IMR-90 (cell line): ENCODE data around the gene CASP9. TPM values are rescaled to one million over a fixed set of nuclear protein-coding genes. Genes with fewer than 3 reads are reported as not detected.
"Not testable (repeated sequence)": the region's sequence is repeated elsewhere in the genome, so short reads cannot be mapped to it uniquely, and the experiment has no call there.

Source experiments
- ATAC-seq: fragments of 200-7000 bp; cut with Tn5 transposase; 2 replicates; pipeline ENCODE4 v1.9.1; 2020; ENCODE audit warnings: low read depth, mild to moderate bottlenecking, moderate library complexity
- BruUV-seq: library from RNA; stranded (reverse); fragments of 400-500 nt; replicated peaks from 2 replicates; lab custom pipeline; 2021; lab: Mats Ljungman, UMichigan
- CTCF ChIA-PET: fragments of 300-600 bp; formaldehyde crosslinking; extraction: SDS; loops from one replicate; lab custom pipeline; 2021; ENCODE audit warnings: antibody characterized with exemption; lab: Yijun Ruan, JAX
- POLR2A ChIA-PET: fragments of 300-600 bp; sonication (Branson Sonifier 250); formaldehyde crosslinking; loops from one replicate; lab custom pipeline; 2022; ENCODE audit warnings: antibody characterized with exemption; ENCODE audit not compliant: unreplicated experiment; lab: Charles Lee
- DNase-seq: peaks from one replicate; pipeline ENCODE4 v3.0.0; 2013
- H2AFZ ChIP-seq: replicated peaks from 2 replicates; pipeline ENCODE3; 2013; ENCODE audit warnings: low read length, mild to moderate bottlenecking; ENCODE audit not compliant: poor library complexity
- H2AK5ac ChIP-seq: 2 replicates; pipeline ENCODE4 v1.6.1; 2013; ENCODE audit warnings: low read depth, low read length, inconsistent platforms
- H2AK9ac ChIP-seq: replicated peaks from 2 replicates; pipeline ENCODE3; 2013; ENCODE audit warnings: mild to moderate bottlenecking, low read depth, low read length, moderate library complexity; ENCODE audit not compliant: poor library complexity
- H2BK120ac ChIP-seq: 2 replicates; pipeline ENCODE4 v1.6.1; 2013; ENCODE audit warnings: low read depth, low read length, inconsistent platforms
- H2BK15ac ChIP-seq: 3 replicates; pipeline ENCODE4 v1.6.1; 2013; ENCODE audit warnings: low read depth, low read length, inconsistent platforms
- H2BK20ac ChIP-seq: 2 replicates; pipeline ENCODE4 v1.6.1; 2013; ENCODE audit warnings: low read depth, mild to moderate bottlenecking, inconsistent platforms, low read length, moderate library complexity
- H2BK5ac ChIP-seq: 2 replicates; pipeline ENCODE4 v1.6.1; 2013; ENCODE audit warnings: mild to moderate bottlenecking, low read depth, low read length, inconsistent platforms; ENCODE audit not compliant: poor library complexity, severe bottlenecking
- H3K14ac ChIP-seq: replicated peaks from 2 replicates; pipeline ENCODE4 v1.6.1; 2013; ENCODE audit warnings: low read depth, low read length, inconsistent platforms
- H3K18ac ChIP-seq: 2 replicates; pipeline ENCODE4 v1.6.1; 2013; ENCODE audit warnings: low read depth, low read length, control low read depth
- H3K23ac ChIP-seq: 2 replicates; pipeline ENCODE4 v1.6.1; 2013; ENCODE audit warnings: low read depth, low read length, inconsistent platforms
- H3K27ac ChIP-seq: 2 replicates; pipeline ENCODE4 v1.5.1; 2013; ENCODE audit warnings: mild to moderate bottlenecking, control low read depth, low read length; ENCODE audit not compliant: insufficient read depth
- H3K27me3 ChIP-seq: 2 replicates; pipeline ENCODE4 v1.6.1; 2013; ENCODE audit warnings: low read length; ENCODE audit not compliant: control insufficient read depth, insufficient read depth
- H3K36me3 ChIP-seq: 2 replicates; pipeline ENCODE4 v1.6.1; 2013; ENCODE audit warnings: low read length, mixed read lengths; ENCODE audit not compliant: control insufficient read depth, insufficient read depth
- H3K4ac ChIP-seq: 2 replicates; pipeline ENCODE4 v1.6.1; 2013; ENCODE audit warnings: low read depth, low read length, inconsistent platforms
- H3K4me1 ChIP-seq: 2 replicates; pipeline ENCODE4 v1.6.1; 2013; ENCODE audit warnings: low read length, mixed read lengths; ENCODE audit not compliant: control insufficient read depth, insufficient read depth
- H3K4me2 ChIP-seq: 2 replicates; pipeline ENCODE4 v1.6.1; 2013; ENCODE audit warnings: low read depth, mild to moderate bottlenecking, control low read depth, low read length, moderate library complexity
- H3K4me3 ChIP-seq: 2 replicates; pipeline ENCODE4 v1.5.1; 2013; ENCODE audit warnings: low read depth, mild to moderate bottlenecking, control low read depth, low read length, moderate library complexity; ENCODE audit not compliant: insufficient read depth
- H3K56ac ChIP-seq: 2 replicates; pipeline ENCODE4 v1.6.1; 2013; ENCODE audit warnings: low read length, inconsistent platforms; ENCODE audit not compliant: insufficient read depth; ENCODE audit errors: extremely low read depth
- H3K79me1 ChIP-seq, 2 experiments: 2 replicates each; pipeline ENCODE4 v1.6.1; 2013; ENCODE audit warnings: low read length in 2 of 2, inconsistent platforms in 1 of 2, low read depth in 1 of 2
- H3K9ac ChIP-seq: 2 replicates; pipeline ENCODE4 v1.6.1; 2013; ENCODE audit warnings: low read depth, low read length, control low read depth
- H3K9me1 ChIP-seq: 2 replicates; pipeline ENCODE4 v1.6.1; 2013; ENCODE audit warnings: low read length, inconsistent platforms; ENCODE audit not compliant: insufficient read depth
- H3K9me3 ChIP-seq: 2 replicates; pipeline ENCODE4 v1.6.1; 2013; ENCODE audit warnings: low read length; ENCODE audit not compliant: control insufficient read depth, insufficient read depth
- H4K20me1 ChIP-seq: 2 replicates; pipeline ENCODE4 v1.6.1; 2013; ENCODE audit warnings: low read length, inconsistent platforms; ENCODE audit not compliant: insufficient read depth
- H4K5ac ChIP-seq: 2 replicates; pipeline ENCODE4 v1.6.1; 2013; ENCODE audit warnings: mild to moderate bottlenecking, low read depth, low read length, control low read depth
- H4K8ac ChIP-seq, 2 experiments: 2 replicates each; pipeline ENCODE4 v1.6.1; 2013; ENCODE audit warnings: low read depth in 2 of 2, low read length in 2 of 2, control low read depth in 1 of 2, inconsistent platforms in 1 of 2
- H4K91ac ChIP-seq: 2 replicates; pipeline ENCODE4 v1.6.1; 2013; ENCODE audit warnings: low read depth, low read length, inconsistent platforms; ENCODE audit not compliant: insufficient read depth
- WGBS, 2 experiments: methylation state at CpG; one replicate each; pipeline versions ENCODE4 v1.1.5 to v1.1.7; 2013; ENCODE audit warnings: missing lambda C conversion rate in 2 of 2; ENCODE audit not compliant: insufficient read length in 1 of 2; ENCODE audit errors: extremely low coverage in 2 of 2; 5-methylcytosine and 5-hydroxymethylcytosine counted together
- dilution Hi-C: fragments of 300-500 bp; cut with HindIII; formaldehyde crosslinking; loops from one replicate; pipeline ENCODE4 v1.14.3; 2018; ENCODE audit warnings: low sequenced_read_pairs; ENCODE audit not compliant: unreplicated experiment
- in situ Hi-C: fragments of 300-500 bp; cut with MboI; formaldehyde crosslinking; loops from 3 replicates; pipeline ENCODE4 v1.14.3; 2019; ENCODE audit warnings: low sequenced_read_pairs, inconsistent platforms, mixed read lengths
- intact Hi-C: fragments of 100-400 bp; cut with micrococcal nuclease; formaldehyde crosslinking; loops from 2 replicates; pipeline ENCODE4 v1.10.0; 2022
- polyA plus RNA-seq, 3 experiments: library from polyadenylated mRNA; depleted of rRNA; stranded (reverse); fragments of >200 nt; gene quantifications; 2 replicates each; pipeline ENCODE4 v1.2.3, GENCODE V29; 2012; ENCODE audit warnings: low replicate concordance in 1 of 3
- total RNA-seq: library from RNA; depleted of rRNA; stranded (reverse); fragments of >200 nt; gene quantifications from 2 replicates; pipeline ENCODE4 v1.2.3, GENCODE V29; 2012

The CASP9 gene
- total and polyA plus RNA-seq, 2 of the 4 experiments (the other 2 are of a cell fraction), result 7.0 to 8.3 TPM

DNA sequence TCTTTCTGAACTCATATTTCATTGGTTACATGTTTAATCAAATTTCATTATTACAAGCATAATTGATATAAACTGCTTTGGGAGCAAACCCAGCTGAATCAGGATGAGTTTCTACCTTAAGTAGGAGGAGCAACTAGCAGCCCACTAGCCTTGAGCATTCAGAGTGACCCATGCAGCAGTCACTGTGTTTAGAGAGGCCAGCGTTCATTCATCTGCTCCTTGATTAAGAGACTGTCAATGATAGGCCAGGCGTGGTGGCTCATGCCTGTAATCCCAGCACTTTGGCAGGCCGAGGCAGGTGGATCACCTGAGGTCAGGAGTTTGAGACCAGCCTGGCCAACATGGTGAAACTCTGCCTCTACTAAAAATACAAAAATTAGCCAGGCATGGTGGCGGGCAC lies 65.6 kb downstream of the CASP9 start:
- intact Hi-C loops, H4K91ac ChIP-seq, H3K56ac ChIP-seq, H3K4me3 ChIP-seq, H3K9me1 ChIP-seq, H4K20me1 ChIP-seq, CTCF ChIA-PET, DNase-seq, H3K27ac ChIP-seq, H3K4me1 ChIP-seq, H2AK9ac ChIP-seq, H3K9me3 ChIP-seq, H3K14ac ChIP-seq, dilution Hi-C loops, H3K4ac ChIP-seq, H2BK5ac ChIP-seq, H3K79me1 ChIP-seq, H4K8ac ChIP-seq, H3K23ac ChIP-seq, H3K4me2 ChIP-seq, H2BK120ac ChIP-seq, H3K27me3 ChIP-seq, H2BK20ac ChIP-seq, ATAC-seq, H3K36me3 ChIP-seq, H4K5ac ChIP-seq, BruUV-seq, H2BK15ac ChIP-seq, in situ Hi-C loops, H2AFZ ChIP-seq, H3K18ac ChIP-seq, H2AK5ac ChIP-seq, POLR2A ChIA-PET, H3K9ac ChIP-seq: not testable (repeated sequence)
- WGBS, 2 experiments, result no CpG with 5 or more reads among the region's 4 CpGs
